Immature natural killer cell (primary cell): ENCODE measurements around the gene MTREX. TPM values are rescaled to one million over a fixed set of nuclear protein-coding genes. Genes with fewer than 3 reads are reported as not detected.
A peak's percentile ranks its signal among the peaks of the same experiment; 100 is the strongest.

Source experiments
- DNase-seq, 3 donors: peaks; one replicate each; pipeline ENCODE4 v3.0.0; 2022; ENCODE audit warnings: mixed read lengths in 1 of 3
- H3K27ac Mint-ChIP-seq, 6 donors: one replicate each; pipeline ENCODE4 v1.8.0; 2020; ENCODE audit warnings: mixed read lengths in 6 of 6, mild to moderate bottlenecking in 5 of 6, inconsistent platforms in 4 of 6, moderate library complexity in 3 of 6
- H3K27me3 Mint-ChIP-seq, 3 donors: one replicate each; pipeline ENCODE4 v1.8.0; 2020 to 2021; ENCODE audit warnings: low read depth in 3 of 3, mild to moderate bottlenecking in 3 of 3, mixed read lengths in 3 of 3, moderate library complexity in 3 of 3, inconsistent platforms in 1 of 3
- H3K36me3 Mint-ChIP-seq, 3 donors: one replicate each; pipeline ENCODE4 v1.8.0; 2020; ENCODE audit warnings: mixed read lengths in 3 of 3, inconsistent platforms in 2 of 3, mild to moderate bottlenecking in 2 of 3
- H3K4me1 Mint-ChIP-seq, 2 donors: one replicate each; pipeline ENCODE4 v1.8.0; 2020; ENCODE audit warnings: inconsistent platforms in 2 of 2, mild to moderate bottlenecking in 2 of 2, mixed read lengths in 2 of 2, moderate library complexity in 1 of 2
- H3K4me3 Mint-ChIP-seq, 5 donors: one replicate each; pipeline ENCODE4 v1.8.0; 2020; ENCODE audit warnings: mild to moderate bottlenecking in 5 of 5, mixed read lengths in 5 of 5, inconsistent platforms in 3 of 5, moderate library complexity in 3 of 5
- H3K9me3 Mint-ChIP-seq, 6 donors: one replicate each; pipeline ENCODE4 v1.8.0; 2020; ENCODE audit warnings: mild to moderate bottlenecking in 6 of 6, mixed read lengths in 6 of 6, inconsistent platforms in 4 of 6, moderate library complexity in 3 of 6
- polyA plus RNA-seq, 3 donors: library from polyadenylated mRNA; unstranded; fragments of 300-500 nt; fragmentation: Illumina TruSeq; gene quantifications; one replicate each; pipeline ENCODE4 v1.2.3, GENCODE V29; 2021

MTREX gene
- 10 to 100 TPM; 21.8 to 29.3 (median 24.4) TPM for polyA plus RNA-seq

- Mint-ChIP-seq H3K27me3 (peaks cover 0 to 5% (median 0%) of the 10 kb centered on the region in 3 donors), H3K36me3 (peaks cover 0 to 2% (median 0%) of the 10 kb centered on the region in 3 donors), H3K4me1 (peaks cover 23 to 35% of the 10 kb centered on the region in 2 donors), H3K4me3 (no peak within 1 kb of the TSS), H3K27ac (no peak within 1 kb of the TSS), H3K9me3 (no peaks in the 10 kb centered on the region)
- peak; percentile 91 to 92 (median 91) for DNase-seq
These were observed at the start of gene MTREX, which contains the start of gene DHX29 for GRCh38 chr5:55307383-55308253. MTREX (plus strand) TSS chr5:55307989; CDS start chr5:55308014, 25 bp downstream. DHX29 (minus strand) TSS chr5:55307694; CDS start chr5:55307573, 121 bp downstream.

DNA sequence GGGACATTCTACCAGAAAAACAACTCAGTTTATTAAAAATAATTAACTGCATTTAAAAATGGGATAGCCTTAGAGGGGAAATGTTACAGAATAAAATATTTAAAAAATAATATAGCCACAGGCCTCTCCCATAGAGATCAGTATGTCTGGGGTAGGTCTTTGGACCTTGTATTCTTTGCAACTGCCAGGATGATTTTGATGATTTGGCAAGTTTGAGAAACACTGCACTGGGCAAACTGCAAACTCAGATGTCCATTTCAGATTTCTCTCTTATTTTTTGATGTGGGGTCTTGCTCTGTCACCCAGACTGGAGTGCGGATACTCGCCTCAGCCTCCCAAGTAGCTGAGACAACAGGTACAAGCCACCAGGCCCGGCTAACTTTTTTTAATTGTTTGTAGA is 49.5 kb upstream of the MTREX start:
- peaks cover 36 to 67% (median 46%) of the 10 kb centered on the region in 3 donors for H3K36me3 Mint-ChIP-seq
- H3K27me3 Mint-ChIP-seq = peaks cover 0 to 1% (median 0%) of the 10 kb centered on the region in 3 donors
- no peaks in the 10 kb centered on the region for H3K4me1 Mint-ChIP-seq
- H3K4me3 Mint-ChIP-seq = no peak overlapping the region
- no peaks in the 10 kb centered on the region for H3K9me3 Mint-ChIP-seq
- H3K27ac Mint-ChIP-seq = no peak overlapping the region
- no peak for DNase-seq

DNA sequence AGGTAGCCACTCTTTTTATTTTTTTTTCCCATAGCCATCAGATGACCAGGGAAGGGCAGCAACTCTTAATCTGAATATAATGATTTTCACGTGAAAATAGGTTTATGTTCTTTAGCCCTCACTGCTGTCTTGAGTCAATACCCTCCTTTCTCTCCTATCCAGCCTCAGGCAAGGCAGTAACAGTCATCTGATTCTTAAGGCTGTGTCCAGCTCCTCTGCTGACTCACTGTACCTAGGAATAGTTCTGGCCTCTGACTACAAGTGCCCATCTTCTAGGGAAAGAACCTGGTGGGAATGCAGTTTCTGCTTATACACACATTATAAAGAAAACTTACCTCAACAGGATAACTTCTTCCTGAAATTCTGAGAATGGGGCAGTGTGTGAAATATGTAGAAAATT is 31.0 kb upstream of the MTREX start:
- Mint-ChIP-seq H3K4me1 (peaks cover 5 to 17% of the 10 kb centered on the region in 2 donors), H3K27ac (no peak overlapping the region), H3K4me3 (no peak overlapping the region), H3K36me3 (peaks cover 28 to 59% (median 50%) of the 10 kb centered on the region in 3 donors), H3K27me3 (no peaks in the 10 kb centered on the region), H3K9me3 (no peaks in the 10 kb centered on the region)
- DNase-seq = no peak

DNA sequence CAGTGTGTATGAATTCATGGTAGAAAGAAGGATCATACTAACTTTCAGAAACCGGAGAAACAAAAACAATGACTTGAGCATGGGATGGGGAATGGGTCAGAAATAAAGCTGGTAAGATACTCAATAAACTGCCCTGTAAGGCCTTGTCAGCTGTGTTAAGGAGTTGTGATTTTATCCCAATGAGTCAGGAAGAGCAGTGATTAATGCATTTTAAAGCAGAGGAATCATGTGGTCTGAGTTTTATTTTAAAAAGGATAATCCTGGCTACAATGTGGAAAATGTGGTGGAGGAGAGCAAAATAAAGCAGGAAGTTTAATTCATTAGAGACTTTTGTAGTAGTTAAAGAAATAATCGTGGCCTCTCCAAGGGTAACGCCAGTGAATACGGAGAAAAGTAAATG is 29.0 kb upstream of the MTREX start:
- Mint-ChIP-seq H3K36me3 (peaks cover 24 to 55% (median 55%) of the 10 kb centered on the region in 3 donors), H3K27ac (no peak overlapping the region)

GRCh38 chr5:55286411-55286933 is 21.3 kb upstream of the MTREX start:
- Mint-ChIP-seq H3K27ac (no peak overlapping the region), H3K4me1 (no peaks in the 10 kb centered on the region), H3K9me3 (no peaks in the 10 kb centered on the region), H3K36me3 (peaks cover 20 to 47% (median 33%) of the 10 kb centered on the region in 3 donors), H3K27me3 (no peaks in the 10 kb centered on the region), H3K4me3 (no peak overlapping the region)
- DNase-seq = no peak

More for the DNA sequence above, 29.0 kb upstream of the MTREX start:
- H3K4me3 Mint-ChIP-seq = no peak overlapping the region
- no peaks in the 10 kb centered on the region for H3K9me3 Mint-ChIP-seq
- DNase-seq = no peak
- H3K27me3 Mint-ChIP-seq = no peaks in the 10 kb centered on the region
- peaks cover 5 to 17% of the 10 kb centered on the region in 2 donors for H3K4me1 Mint-ChIP-seq

DNA sequence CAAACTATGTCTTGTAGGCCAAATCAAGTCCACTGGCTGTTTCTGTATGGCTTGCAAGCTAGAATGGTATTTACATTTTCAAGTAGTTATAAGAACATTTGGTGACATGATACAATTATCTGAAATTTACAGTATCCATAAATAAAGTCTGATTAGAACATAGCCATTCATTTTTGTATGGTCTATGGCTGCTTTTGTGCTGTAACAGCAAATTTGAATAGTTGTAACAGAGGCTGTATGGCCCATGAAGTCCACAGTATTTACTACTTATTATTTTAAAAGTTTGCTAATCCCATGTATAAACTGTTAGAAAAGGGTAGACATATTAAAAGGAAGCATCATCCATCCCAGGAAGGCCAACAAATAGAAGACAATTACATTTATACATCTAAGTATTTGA is 18.0 kb upstream of the MTREX start:
- no peak for DNase-seq
- Mint-ChIP-seq H3K4me3 (no peak overlapping the region), H3K27me3 (no peaks in the 10 kb centered on the region)

GRCh38 chr5:55290991-55291390 is 16.8 kb upstream of the MTREX start:
- DNase-seq = no peak
- Mint-ChIP-seq H3K9me3 (no peaks in the 10 kb centered on the region), H3K4me1 (no peaks in the 10 kb centered on the region), H3K4me3 (no peak overlapping the region), H3K36me3 (peaks cover 31 to 61% (median 36%) of the 10 kb centered on the region in 3 donors), H3K27ac (no peak overlapping the region), H3K27me3 (no peaks in the 10 kb centered on the region)

More for the DNA sequence above, 18.0 kb upstream of the MTREX start:
- peaks cover 31 to 58% (median 35%) of the 10 kb centered on the region in 3 donors for H3K36me3 Mint-ChIP-seq
- no peak overlapping the region for H3K27ac Mint-ChIP-seq
- H3K4me1 Mint-ChIP-seq = no peaks in the 10 kb centered on the region
- no peaks in the 10 kb centered on the region for H3K9me3 Mint-ChIP-seq

DNA sequence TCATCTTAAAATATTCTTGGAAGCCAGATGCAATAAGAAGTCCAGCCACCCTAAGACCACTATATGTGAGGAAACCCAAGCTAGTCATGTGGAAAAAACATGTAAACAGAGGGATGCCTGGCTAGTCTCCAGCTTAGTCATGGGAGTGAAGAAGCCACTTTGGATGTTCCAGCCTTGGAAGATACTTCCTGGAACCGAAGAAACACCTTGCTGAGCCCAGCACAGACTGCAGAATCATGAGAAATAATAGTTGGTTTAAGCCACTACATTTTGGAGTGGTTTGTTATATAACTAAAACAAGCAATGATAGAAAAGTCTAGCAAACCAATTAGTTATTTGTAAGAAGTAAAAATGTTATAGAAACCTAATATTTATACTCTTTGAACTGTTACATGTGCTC is 12.9 kb upstream of the MTREX start:
- Mint-ChIP-seq H3K9me3 (no peaks in the 10 kb centered on the region), H3K4me1 (peaks cover 0 to 8% of the 10 kb centered on the region in 2 donors), H3K27ac (no peak overlapping the region), H3K4me3 (no peak overlapping the region), H3K36me3 (peaks cover 24 to 45% (median 27%) of the 10 kb centered on the region in 3 donors), H3K27me3 (no peaks in the 10 kb centered on the region)
- DNase-seq = no peak

DNA sequence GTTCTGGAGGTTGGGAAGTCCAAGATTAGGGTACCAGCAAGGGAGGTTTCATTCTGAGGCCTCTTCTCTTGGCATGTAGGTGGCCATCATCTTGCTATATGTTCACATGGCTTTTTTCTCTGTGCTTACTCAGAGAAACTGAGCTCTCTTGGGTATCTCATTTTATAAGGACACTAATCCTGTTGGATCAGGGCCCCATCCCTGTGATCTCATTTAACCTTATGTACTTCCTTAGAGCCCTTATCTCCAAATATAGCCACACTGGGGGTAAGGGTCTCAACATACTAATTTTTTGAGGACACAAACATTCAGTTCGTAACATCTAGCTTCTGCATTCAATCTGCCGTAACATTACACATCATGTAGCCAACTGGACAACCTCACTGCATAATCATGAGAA is 6.9 kb upstream of the MTREX start:
- Mint-ChIP-seq H3K9me3 (no peaks in the 10 kb centered on the region), H3K4me1 (peaks cover 13 to 30% of the 10 kb centered on the region in 2 donors), H3K4me3 (no peak overlapping the region), H3K27me3 (peaks cover 0 to 2% (median 0%) of the 10 kb centered on the region in 3 donors), H3K27ac (no peak overlapping the region), H3K36me3 (peaks cover 3 to 4% (median 4%) of the 10 kb centered on the region in 3 donors)
- no peak for DNase-seq

DNA sequence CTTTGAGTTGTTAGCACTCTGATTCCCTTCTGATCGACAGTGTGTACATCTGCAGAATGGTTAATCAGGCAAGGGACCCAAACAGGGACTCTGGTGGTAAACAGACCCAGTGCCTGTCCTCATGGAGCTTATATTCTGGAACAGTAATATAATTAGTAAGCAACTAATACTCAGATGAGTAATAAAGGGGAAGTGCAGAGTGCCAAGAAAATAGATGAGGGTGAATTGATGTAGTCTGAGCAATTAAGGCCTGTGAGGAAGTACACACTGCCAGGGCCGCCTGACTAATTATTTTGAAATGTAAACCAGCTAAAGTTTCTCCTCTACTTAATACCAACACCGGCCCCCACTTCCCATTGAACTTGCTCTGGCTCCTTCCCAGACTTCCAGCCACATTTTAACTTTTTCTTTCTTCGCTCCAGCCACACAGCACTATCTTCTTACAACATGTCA is 4.5 kb upstream of the MTREX start:
- peak overlapping the region in 2 of 6 donors; percentile 25 to 69 for H3K27ac Mint-ChIP-seq

DNA sequence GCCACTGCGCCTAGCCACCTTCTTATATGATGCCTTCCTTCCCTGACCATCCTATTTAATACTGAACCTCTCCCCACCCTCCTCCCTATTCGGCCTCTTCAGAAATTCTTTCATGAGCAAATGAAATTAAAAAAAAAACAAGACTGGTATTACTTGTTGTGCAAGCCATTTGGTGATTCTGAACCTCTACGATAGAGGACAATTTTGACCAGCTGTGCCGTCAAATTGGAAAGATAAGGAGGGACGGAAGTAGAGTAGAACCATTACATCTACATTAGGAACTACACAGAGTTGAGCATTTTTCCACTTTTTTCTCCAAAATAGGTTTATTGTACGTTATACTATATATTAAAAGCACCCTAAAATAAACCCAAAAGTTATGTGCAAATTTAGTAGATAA is 3.2 kb upstream of the MTREX start:
- no peak for DNase-seq
- Mint-ChIP-seq H3K27ac (no peak overlapping the region), H3K4me1 (peaks cover 13 to 24% of the 10 kb centered on the region in 2 donors), H3K27me3 (peaks cover 0 to 2% (median 0%) of the 10 kb centered on the region in 3 donors), H3K9me3 (no peaks in the 10 kb centered on the region), H3K4me3 (no peak overlapping the region), H3K36me3 (peaks cover 0 to 4% (median 4%) of the 10 kb centered on the region in 3 donors)

More for the DNA sequence above, 4.5 kb upstream of the MTREX start:
- Mint-ChIP-seq H3K9me3 (no peaks in the 10 kb centered on the region), H3K36me3 (peaks cover 0 to 4% (median 4%) of the 10 kb centered on the region in 3 donors), H3K4me3 (no peak overlapping the region), H3K4me1 (peaks cover 13 to 30% of the 10 kb centered on the region in 2 donors), H3K27me3 (peaks cover 0 to 2% (median 0%) of the 10 kb centered on the region in 3 donors)
- DNase-seq = no peak

GRCh38 chr5:55305345-55305744 is 2.4 kb upstream of the MTREX start:
- H3K27ac Mint-ChIP-seq = no peak overlapping the region
- peaks cover 0 to 4% (median 4%) of the 10 kb centered on the region in 3 donors for H3K36me3 Mint-ChIP-seq
- peaks cover 0 to 2% (median 0%) of the 10 kb centered on the region in 3 donors for H3K27me3 Mint-ChIP-seq
- no peaks in the 10 kb centered on the region for H3K9me3 Mint-ChIP-seq
- no peak for DNase-seq
- peaks cover 14 to 22% of the 10 kb centered on the region in 2 donors for H3K4me1 Mint-ChIP-seq
- H3K4me3 Mint-ChIP-seq = no peak overlapping the region

DNA sequence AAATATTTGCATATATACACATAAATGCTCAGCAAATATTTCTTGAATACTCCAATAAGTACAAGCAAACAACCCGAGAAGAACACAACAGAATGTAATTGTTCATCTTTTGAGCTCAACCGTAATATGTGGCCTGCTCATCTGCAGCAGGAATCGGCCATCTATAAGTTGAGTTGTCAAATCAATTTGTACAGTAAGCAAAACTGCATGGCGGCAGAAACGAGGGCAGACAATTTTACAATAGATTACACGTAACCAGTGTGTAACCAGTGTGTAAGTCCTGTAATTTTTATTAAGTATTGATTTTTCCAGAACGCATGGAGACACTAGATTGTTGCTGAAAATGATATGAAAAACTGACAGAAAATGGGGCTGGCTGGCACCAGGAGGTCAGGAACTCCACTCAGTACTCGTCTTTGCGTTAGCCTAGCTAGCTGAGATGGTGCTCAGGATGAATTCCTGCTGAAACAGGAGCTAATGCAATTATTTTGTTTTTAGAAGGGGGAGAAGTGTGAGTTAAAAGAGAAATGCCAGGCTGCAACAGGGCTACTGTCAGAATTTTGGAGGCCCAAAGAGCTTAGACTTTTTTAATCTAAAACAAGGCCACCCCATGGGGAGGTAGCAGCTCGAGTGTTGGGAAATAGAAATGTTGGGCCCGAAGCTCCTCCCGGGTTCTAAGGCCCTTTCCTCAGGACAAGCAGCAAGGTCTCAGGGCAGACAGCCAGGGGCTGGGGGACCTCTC is 977 bp upstream of the MTREX start:
- H3K4me3 Mint-ChIP-seq = no peak overlapping the region
- H3K4me1 Mint-ChIP-seq = peaks cover 23 to 33% of the 10 kb centered on the region in 2 donors
- H3K9me3 Mint-ChIP-seq = no peaks in the 10 kb centered on the region
- DNase-seq = no peak
- H3K36me3 Mint-ChIP-seq = peaks cover 0 to 4% (median 0%) of the 10 kb centered on the region in 3 donors
- H3K27ac Mint-ChIP-seq = no peak overlapping the region
- peaks cover 0 to 2% (median 0%) of the 10 kb centered on the region in 3 donors for H3K27me3 Mint-ChIP-seq
